ENCODE measurements around the gene CCNJL.

CCNJL gene

GRCh38 chr5:160289356-160289651 is 23.1 kb downstream of the CCNJL start:
- DNase-seq, result no peak

GRCh38 chr5:160287378-160288051 is 24.8 kb downstream of the CCNJL start:
- no peak for DNase-seq

GRCh38 chr5:160286947-160287346 is 25.4 kb downstream of the CCNJL start:
- no peak for DNase-seq

- no peak for DNase-seq
Observed at GRCh38 chr5:160285316-160285715, 27.0 kb downstream of the CCNJL start.

- no peak for DNase-seq
Observed at GRCh38 chr5:160284291-160284873, 28.0 kb downstream of the CCNJL start.

DNA sequence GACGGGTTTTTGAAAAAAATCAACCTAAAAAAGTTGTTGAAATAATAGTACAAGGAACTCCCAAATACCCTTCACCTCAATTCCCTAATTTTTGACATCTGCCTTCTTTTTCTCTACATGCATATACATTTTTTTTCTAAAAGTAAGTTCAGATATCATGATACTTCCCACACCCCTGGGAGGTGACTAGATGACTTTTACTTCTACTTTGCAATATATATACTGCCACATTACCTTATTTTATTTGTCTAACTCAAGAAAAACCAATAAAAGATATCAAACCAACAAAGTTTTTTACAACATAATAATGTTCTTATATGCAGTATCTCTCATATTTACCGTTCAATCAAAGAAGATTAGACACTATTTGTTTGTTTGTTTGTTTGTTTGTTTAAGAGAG is 31.1 kb downstream of the CCNJL start:
- no peak for DNase-seq

DNA sequence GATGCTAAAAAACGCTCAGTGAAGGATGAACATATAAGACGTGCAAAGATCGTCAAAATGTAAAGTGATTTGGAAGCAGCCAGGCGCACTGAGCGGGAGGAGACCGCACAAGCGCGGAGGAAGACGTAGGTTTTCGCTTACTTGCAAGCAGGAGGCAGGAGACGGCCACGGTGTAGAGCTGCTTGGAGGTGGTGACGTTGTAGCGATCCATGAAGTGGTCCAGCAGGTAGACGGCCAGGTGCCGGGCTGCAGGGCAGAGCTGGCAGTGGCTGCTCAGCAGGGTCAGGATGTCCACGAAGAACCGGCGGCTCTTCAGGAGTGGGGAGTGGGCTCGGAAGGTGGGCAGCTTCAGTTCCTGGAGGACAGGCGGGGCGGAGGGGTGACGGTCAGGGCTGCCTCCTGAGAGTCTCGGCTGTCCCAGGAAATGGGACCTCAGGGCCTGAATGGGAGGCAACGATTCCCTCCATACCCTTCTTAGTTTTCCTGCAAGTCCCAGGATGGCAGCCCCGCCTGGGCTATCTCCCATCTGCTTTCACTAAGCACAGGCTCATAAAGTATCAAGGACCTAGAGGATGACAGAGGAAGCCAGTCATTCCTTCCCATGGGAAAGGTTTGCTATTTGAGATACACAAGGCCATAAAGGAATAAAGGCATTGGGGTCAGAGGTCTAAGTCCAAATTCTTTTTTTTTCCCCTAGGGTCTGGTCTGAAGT is 31.8 kb downstream of the CCNJL start:
- DNase-seq, result no peak

GRCh38 chr5:160278343-160278742 is 34.0 kb downstream of the CCNJL start:
- DNase-seq, result no peak

- DNase-seq, result no peak
Observed at GRCh38 chr5:160274483-160274931, 37.9 kb downstream of the CCNJL start.

GRCh38 chr5:160272889-160273288 is 39.5 kb downstream of the CCNJL start:
- no peak for DNase-seq

GRCh38 chr5:160272264-160272663 is 40.1 kb downstream of the CCNJL start:
- no peak for DNase-seq

DNA sequence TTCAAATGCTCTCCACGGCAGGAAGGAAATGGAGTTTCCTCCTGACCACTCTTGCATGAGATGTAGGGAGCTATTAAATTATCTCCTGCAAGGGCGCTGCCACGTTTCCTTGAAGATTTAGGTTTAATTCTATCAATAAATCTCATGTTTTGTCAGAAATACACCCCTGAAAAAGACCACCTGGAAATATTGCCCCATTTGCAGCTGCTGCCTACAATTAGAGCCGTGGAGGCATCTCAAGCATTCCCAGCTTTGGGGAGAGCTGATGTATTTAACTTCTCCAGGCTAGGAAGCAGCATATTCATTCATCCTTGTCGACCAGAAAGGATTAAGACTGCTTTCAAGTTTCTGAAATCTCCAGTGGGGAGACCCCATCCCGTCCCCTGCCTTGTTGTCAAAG is 40.5 kb downstream of the CCNJL start:
- no peak for DNase-seq

DNA sequence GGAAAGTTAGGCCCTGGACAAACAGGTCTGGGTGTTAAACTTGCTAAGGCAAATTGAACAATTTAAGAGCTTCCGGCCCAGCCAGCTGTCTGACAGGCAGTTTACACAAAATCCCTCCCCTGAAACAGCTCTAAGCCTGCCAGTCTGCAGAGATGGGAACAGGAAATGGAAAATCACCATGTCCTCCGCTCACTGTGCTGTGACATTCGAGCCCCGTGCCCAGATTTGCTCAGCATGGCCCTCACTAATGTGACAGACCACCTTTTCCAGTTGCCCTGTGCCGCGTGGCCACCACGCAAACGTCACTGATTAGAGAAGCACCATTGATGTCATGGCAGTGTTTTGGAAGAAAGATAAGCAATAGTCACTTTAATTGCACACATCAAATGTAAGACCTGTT is 41.0 kb downstream of the CCNJL start:
- DNase-seq, result no peak

- DNase-seq, result no peak
Observed at GRCh38 chr5:160270704-160271103, 41.7 kb downstream of the CCNJL start.

DNA sequence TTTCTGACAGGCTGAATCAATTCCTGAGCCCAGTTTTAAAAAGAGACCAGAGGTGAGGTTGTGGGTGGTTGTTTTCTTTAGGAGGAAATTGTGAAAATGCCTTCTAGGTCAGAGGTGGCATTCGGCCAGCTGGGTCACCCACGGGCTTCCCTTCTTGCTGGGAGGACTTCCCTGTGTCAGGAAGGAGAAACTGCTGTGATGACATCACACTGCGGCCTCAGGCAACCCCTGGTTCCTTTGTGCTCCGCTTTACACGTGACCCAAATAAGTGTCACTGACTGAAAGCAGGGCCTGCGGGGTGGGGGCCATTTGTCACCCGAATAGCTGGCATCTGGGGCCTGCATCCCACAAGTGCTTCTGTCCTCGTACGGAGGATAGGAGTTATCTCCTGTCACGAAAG is 43.3 kb downstream of the CCNJL start:
- no peak for DNase-seq

- DNase-seq, result no peak
Observed at GRCh38 chr5:160268121-160268520, 44.2 kb downstream of the CCNJL start.

DNA sequence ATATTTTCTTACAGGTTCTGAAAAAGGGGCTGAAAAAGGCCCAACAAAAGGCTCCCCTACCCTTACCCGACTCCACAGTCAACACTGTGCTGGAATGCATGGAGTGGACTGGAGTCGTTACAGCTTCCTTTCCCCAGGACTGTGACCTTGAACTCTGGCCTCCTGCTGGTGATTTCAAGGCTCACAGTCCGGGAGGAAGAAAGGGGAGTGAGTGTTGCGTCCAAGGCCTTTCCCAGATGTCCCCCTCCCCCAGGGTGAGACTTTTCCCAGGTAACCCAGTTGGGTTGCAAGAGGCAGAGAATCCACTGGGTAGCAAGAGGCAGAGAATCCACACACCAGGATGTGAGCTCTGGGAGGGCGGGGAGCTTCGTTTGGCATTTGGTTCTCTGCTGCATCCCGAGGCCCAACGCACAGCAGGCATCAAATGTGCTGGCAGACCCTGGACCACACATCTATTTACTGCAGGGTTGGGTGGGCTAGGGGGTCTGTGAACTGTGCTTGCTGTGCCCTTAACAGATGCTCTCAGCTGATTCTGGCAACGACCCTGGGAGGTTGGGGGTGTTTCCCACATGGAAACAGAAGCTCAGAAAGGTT is 45.5 kb downstream of the CCNJL start:
- no peak for DNase-seq

GRCh38 chr5:160266044-160266443 is 46.3 kb downstream of the CCNJL start:
- DNase-seq, result no peak

DNA sequence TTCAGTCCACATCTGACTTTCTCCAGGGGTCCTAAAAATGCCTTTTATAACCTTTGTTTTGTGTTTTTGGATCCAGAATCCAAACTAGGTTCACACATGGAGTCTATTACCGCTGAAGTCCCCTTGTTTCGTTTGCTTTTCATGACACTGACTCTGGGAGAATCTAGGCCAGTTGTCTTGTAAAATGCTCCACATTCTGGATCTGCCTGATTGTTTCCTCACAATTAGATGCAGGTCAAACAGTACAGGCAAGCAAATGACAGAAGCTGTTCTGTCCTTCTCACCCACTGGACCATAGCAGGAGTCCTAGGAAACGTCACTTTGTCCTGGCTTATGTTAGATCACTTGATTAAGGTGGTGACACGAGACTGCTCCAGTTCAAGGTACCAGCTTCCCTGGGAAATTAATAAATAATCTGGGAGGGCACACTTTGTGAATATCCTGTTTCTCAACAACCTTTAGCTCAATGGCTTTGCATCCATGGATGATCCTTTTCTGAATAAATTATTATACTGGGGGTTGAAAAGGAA is 49.0 kb downstream of the CCNJL start:
- no peak for DNase-seq

GRCh38 chr5:160262151-160263074 is 50.0 kb downstream of the CCNJL start:
- DNase-seq, result no peak

DNA sequence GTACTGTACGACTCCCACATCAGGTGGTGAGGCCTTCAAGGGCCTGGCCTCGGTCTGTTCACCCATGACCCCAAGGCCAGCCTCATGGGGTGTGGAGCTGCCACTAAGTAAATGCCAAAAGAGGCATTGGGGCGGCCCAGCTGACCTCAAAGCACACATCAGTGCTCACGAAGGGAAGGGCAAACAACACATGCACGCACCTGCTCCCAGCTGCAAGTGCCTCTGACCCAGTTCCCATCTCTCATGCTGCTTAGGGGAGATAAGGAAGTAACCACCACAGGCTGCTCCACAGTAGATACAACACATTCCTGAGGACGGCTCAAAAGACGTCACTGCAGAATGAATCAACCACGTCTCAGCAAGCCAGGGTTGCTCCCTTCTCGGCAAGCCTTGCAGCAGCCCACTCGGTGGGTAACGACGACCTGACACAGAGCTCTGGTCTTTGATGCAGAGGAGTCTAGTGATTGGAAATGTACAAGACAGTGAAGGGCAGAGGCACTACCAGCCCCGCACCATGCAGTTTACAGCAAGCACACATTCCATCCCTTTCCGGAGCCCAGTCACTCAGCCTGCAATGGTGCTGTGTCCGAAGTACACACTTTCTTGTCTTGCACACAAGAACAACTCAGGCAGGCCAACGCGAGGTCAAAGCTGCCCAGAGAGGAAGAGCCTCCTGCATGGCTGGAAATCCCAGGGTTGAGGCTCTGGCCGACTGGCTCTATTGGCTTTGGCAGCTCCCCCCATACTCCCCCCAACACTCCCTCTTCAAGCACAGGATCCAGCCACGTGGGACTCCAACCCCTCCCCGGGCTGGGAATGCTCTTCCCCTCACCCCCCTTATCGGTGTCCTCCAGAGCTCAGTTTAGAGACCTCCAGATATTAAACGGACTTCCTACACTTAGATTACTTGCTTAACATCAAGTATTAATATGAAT is 51.2 kb downstream of the CCNJL start:
- no peak for DNase-seq

All from activated CD4-positive, alpha-beta T cell treated with anti-CD3 and anti-CD28 coated beads for 1 hour (primary cell).